GM12878 (cell line): ENCODE data around the gene PRF1.

Experiments used
- BACH1 ChIP-seq: fragments of 450-650 bp; IDR thresholded peaks from 2 replicates; pipeline ENCODE4 v1.6.1; 2017; ENCODE audit warnings: mild to moderate bottlenecking, borderline replicate concordance
- BCL11A ChIP-seq: IDR thresholded peaks from 2 replicates; pipeline ENCODE4 v1.6.1; 2011; ENCODE audit warnings: low read depth, low read length
- CHD2 ChIP-seq: IDR thresholded peaks from 2 replicates; pipeline ENCODE4 v1.6.1; 2011; ENCODE audit warnings: low read depth, low read length, improper control_type of control experiment, borderline replicate concordance
- CTCF ChIP-seq, 3 experiments: IDR thresholded peaks in 2 of 3; conservative IDR thresholded peaks in 1 of 3; 2 replicates each; pipeline ENCODE4 v1.5.1; 2011; ENCODE audit warnings: low read depth in 3 of 3, low read length in 3 of 3, mild to moderate bottlenecking in 3 of 3, control low read depth in 2 of 3, moderate library complexity in 2 of 3, inconsistent platforms in 1 of 3, mixed read lengths in 1 of 3; ENCODE audit not compliant: control insufficient read depth in 2 of 3, insufficient read depth in 1 of 3; ENCODE audit errors: extremely low read depth in 1 of 3
- POLR2A ChIP-seq: IDR thresholded peaks from 2 replicates; pipeline ENCODE4 v1.6.1; 2011; ENCODE audit warnings: low read depth, mild to moderate bottlenecking, low read length
- POLR2AphosphoS5 ChIP-seq: IDR thresholded peaks from 2 replicates; pipeline ENCODE4 v1.6.1; 2011; ENCODE audit warnings: mild to moderate bottlenecking, low read length, inconsistent platforms
- SIN3A ChIP-seq: IDR thresholded peaks from 2 replicates; pipeline ENCODE4 v1.6.1; 2012; ENCODE audit warnings: low read depth, low read length, improper control_type of control experiment

DNA sequence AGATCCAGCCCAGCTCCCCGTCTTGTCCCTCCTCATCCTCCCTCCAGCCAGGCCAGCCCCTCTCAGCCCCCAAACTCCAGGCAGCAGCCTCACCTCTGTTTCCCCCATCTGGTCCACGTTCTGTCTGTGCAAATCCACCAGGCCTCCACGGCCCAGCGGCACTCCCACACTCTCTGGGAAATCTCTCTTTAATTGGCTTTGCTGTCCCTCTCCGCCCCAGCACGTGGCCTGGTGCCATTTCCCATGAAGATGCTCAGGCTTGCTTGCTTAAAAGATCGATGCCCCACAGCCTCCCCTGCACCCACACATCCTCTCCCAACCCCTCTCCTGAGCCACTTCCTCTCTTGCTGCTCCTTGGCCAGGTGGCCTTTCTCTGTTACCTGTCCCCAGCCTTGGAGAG lies 39.3 kb downstream of the PRF1 start:
- no peak for TF ChIP-seq POLR2AphosphoS5
- no peak for TF ChIP-seq CTCF (IDR thresholded peaks at IDR 0.05 in 2 of 3, conservative IDR thresholded peaks at IDR 0.05 in 1 of 3; ENCODE audit: control insufficient read depth in 2 of 3, extremely low read depth in 1 of 3, insufficient read depth in 1 of 3, low read depth in 3 of 3, low read length in 3 of 3)
- TF ChIP-seq CHD2: no peak
- TF ChIP-seq BACH1: no peak
- no peak for TF ChIP-seq BCL11A
- no peak for TF ChIP-seq POLR2A
- no peak for TF ChIP-seq SIN3A
